Mesenchymal stem cell (in vitro differentiated cells and primary cell): ENCODE results near the gene ATP8B3.
A peak's percentile ranks its signal among the peaks of the same experiment; 100 is the strongest.

Experiments
- DNase-seq: peaks from one replicate; pipeline ENCODE4 v3.0.0-alpha.2; 2013
- H2AFZ ChIP-seq: one replicate; pipeline ENCODE4 v1.6.1; 2013; ENCODE audit warnings: low read depth, mild to moderate bottlenecking, control low read depth, inconsistent platforms, low read length, moderate library complexity
- H2AK5ac ChIP-seq: 2 replicates; pipeline ENCODE4 v1.6.1; 2013; ENCODE audit warnings: low read length, moderate library complexity, mild to moderate bottlenecking, inconsistent platforms; ENCODE audit not compliant: severe bottlenecking
- H2BK120ac ChIP-seq: one replicate; pipeline ENCODE4 v1.6.1; 2013; ENCODE audit warnings: low read depth, mild to moderate bottlenecking, inconsistent platforms, low read length, moderate library complexity
- H2BK12ac ChIP-seq, 2 experiments: one replicate each; pipeline ENCODE4 v1.6.1; 2013; ENCODE audit warnings: inconsistent platforms in 2 of 2, low read length in 2 of 2, mild to moderate bottlenecking in 2 of 2, moderate library complexity in 2 of 2, control low read depth in 1 of 2
- H2BK15ac ChIP-seq: one replicate; pipeline ENCODE4 v1.6.1; 2013; ENCODE audit warnings: mild to moderate bottlenecking, low read depth, inconsistent platforms; ENCODE audit not compliant: poor library complexity, severe bottlenecking
- H2BK5ac ChIP-seq: 2 replicates; pipeline ENCODE4 v1.6.1; 2013; ENCODE audit warnings: low read depth, mild to moderate bottlenecking, low read length, control low read depth, inconsistent platforms; ENCODE audit not compliant: poor library complexity, severe bottlenecking
- H3K14ac ChIP-seq, 2 experiments: one replicate each; pipeline ENCODE4 v1.6.1; 2013; ENCODE audit warnings: inconsistent platforms in 2 of 2, low read length in 2 of 2, control low read depth in 1 of 2, mild to moderate bottlenecking in 1 of 2, moderate library complexity in 1 of 2
- H3K18ac ChIP-seq, 2 experiments: one replicate each; pipeline ENCODE4 v1.6.1; 2013; ENCODE audit warnings: inconsistent platforms in 2 of 2, low read length in 2 of 2, control low read depth in 1 of 2, low read depth in 1 of 2, mild to moderate bottlenecking in 1 of 2
- H3K23ac ChIP-seq, 2 experiments: one replicate each; pipeline ENCODE4 v1.6.1; 2013; ENCODE audit warnings: inconsistent platforms in 2 of 2, low read length in 2 of 2, mild to moderate bottlenecking in 2 of 2, moderate library complexity in 2 of 2, control low read depth in 1 of 2
- H3K27ac ChIP-seq: 2 replicates; pipeline ENCODE4 v1.5.1; 2013; ENCODE audit warnings: mild to moderate bottlenecking, moderate library complexity, low read length, control low read depth, inconsistent platforms; ENCODE audit not compliant: poor library complexity, severe bottlenecking
- H3K27me3 ChIP-seq, 2 experiments: 2 replicates each; pipeline versions ENCODE4 v1.6.1 to v1.7.0; 2013; ENCODE audit warnings: low read length in 2 of 2, mild to moderate bottlenecking in 2 of 2, moderate library complexity in 2 of 2, control low read depth in 1 of 2, inconsistent platforms in 1 of 2; ENCODE audit not compliant: control insufficient read depth in 1 of 2, insufficient read depth in 1 of 2
- H3K36me3 ChIP-seq, 2 experiments: 2 replicates each; pipeline versions ENCODE4 v1.6.1 to v1.7.0; 2013; ENCODE audit warnings: low read length in 2 of 2, control low read depth in 1 of 2, inconsistent platforms in 1 of 2, low read depth in 1 of 2, mild to moderate bottlenecking in 1 of 2; ENCODE audit not compliant: insufficient read depth in 2 of 2, control insufficient read depth in 1 of 2
- H3K4ac ChIP-seq, 2 experiments: one replicate each; pipeline ENCODE4 v1.6.1; 2013; ENCODE audit warnings: inconsistent platforms in 2 of 2, low read length in 2 of 2, mild to moderate bottlenecking in 2 of 2, moderate library complexity in 2 of 2, control low read depth in 1 of 2, low read depth in 1 of 2
- H3K4me1 ChIP-seq: 2 replicates; pipeline ENCODE4 v1.6.1; 2013; ENCODE audit warnings: low read depth, low read length, control low read depth; ENCODE audit not compliant: control insufficient read depth, insufficient read depth
- H3K4me2 ChIP-seq: 2 replicates; pipeline ENCODE4 v1.6.1; 2013; ENCODE audit warnings: low read length, mild to moderate bottlenecking, inconsistent platforms; ENCODE audit not compliant: poor library complexity, severe bottlenecking
- H3K4me3 ChIP-seq, 2 experiments: 2 replicates each; pipeline versions ENCODE4 v1.5.1 to v1.7.0; 2013; ENCODE audit warnings: low read length in 2 of 2, mild to moderate bottlenecking in 2 of 2, control low read depth in 1 of 2, low read depth in 1 of 2; ENCODE audit not compliant: insufficient read depth in 1 of 2
- H3K79me1 ChIP-seq: replicated peaks from 2 replicates; pipeline ENCODE4 v1.6.1; 2013; ENCODE audit warnings: mild to moderate bottlenecking, control low read depth, low read length, inconsistent platforms; ENCODE audit not compliant: poor library complexity, severe bottlenecking
- H3K9ac ChIP-seq: 2 replicates; pipeline ENCODE4 v1.7.0; 2013; ENCODE audit warnings: mild to moderate bottlenecking, low read length, moderate library complexity
- H3K9me3 ChIP-seq: 2 replicates; pipeline ENCODE4 v1.7.0; 2013; ENCODE audit warnings: mild to moderate bottlenecking, low read length; ENCODE audit not compliant: control insufficient read depth
- H4K8ac ChIP-seq: one replicate; pipeline ENCODE4 v1.6.1; 2013; ENCODE audit warnings: inconsistent platforms, mild to moderate bottlenecking, low read length, moderate library complexity
- H4K91ac ChIP-seq: one replicate; pipeline ENCODE4 v1.6.1; 2013; ENCODE audit warnings: mild to moderate bottlenecking, low read length, inconsistent platforms
- WGBS: methylation state at CpG from one replicate; pipeline ENCODE4 v1.1.7; 2013; ENCODE audit warnings: mixed read lengths; 5-methylcytosine and 5-hydroxymethylcytosine counted together

ATP8B3 gene

DNA sequence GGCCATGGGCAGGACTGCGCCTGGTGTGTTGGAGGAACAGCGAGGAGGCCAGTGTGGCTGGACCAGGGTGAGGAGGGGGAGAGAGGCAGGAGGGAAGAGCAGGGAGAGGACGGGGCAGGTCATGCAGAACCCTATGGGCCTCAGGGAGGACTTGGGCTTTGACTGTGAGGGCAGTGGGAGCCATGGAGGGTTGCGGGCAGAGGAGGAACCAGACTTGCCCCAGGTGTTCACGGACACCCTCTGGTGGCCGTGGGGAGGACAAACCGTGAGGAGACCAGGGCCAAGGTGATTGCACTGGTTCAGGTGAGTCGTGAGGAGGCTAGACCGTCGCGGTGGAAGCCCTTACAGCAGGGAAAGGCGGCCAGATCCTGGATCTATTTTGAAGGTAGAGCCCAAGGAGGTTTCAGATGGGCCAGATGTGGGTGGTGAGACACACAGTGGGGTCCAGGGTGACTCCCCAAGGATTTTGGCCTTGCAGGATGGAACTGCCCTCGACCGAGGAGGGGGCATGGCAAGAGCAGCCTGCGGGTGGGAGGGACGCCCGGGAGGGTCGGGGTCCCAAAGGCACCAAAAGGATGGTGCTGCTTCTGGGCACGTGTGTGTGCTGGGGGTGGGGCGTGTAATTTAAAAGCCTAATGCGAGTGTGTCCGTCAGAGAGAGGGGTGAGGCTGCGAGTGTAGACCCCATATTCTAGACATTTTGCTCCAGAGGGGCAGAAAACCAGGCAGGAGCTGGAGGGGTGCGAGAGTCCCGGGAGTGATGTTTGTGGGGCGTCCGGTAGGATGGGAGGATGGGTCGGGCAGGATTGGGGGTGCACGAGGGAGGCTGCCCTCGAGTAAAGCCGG lies 39.0 kb upstream of the ATP8B3 start:
- Histone ChIP-seq H3K9ac (no peak overlapping the region), H4K91ac (no peak overlapping the region), H4K8ac (no peak overlapping the region), H3K27me3 (no peaks in the 10 kb centered on the region), H3K4me3 (no peak overlapping the region), H3K4me2 (no peak overlapping the region), H2BK120ac (no peak overlapping the region), H3K36me3 (peaks cover 4 to 36% of the 10 kb centered on the region in 2 experiments), H2AFZ (no peak overlapping the region), H3K18ac (no peak overlapping the region), H3K9me3 (no peaks in the 10 kb centered on the region), H2BK15ac (no peak overlapping the region), H2BK12ac (no peak overlapping the region), H3K4ac (no peak overlapping the region), H2BK5ac (no peak overlapping the region), H3K27ac (no peak overlapping the region), H3K79me1 (peaks cover 25% of the 10 kb centered on the region), H3K14ac (no peak overlapping the region), H2AK5ac (no peak overlapping the region), H3K23ac (no peak overlapping the region), H3K4me1 (peaks cover 41% of the 10 kb centered on the region)
- DNase-seq, result no peak
- 94% methylated on average over 31 of the region's 31 CpGs for WGBS

DNA sequence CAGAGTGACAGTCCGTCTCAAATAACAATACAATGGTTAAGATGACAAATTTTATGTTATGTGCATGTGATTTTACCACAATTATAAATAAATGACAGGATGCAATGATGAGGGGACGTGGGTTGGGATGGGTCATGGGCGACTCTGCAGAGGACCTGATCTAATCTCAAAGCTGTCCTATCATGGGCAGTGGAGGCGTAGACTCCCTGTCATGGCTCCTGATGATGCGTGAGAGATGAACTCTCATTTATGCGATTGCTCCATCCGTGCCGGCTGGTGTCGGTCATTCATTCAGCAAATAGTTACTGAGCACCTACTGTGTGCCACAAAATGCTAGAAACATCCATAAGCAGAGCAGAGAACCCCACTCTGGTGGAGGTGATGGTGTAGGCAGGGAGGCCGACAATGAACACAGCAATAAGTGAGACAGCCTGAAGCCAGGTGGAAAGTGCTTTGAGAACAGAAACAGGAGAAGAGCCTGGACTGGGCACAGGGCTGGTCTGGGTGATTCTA lies 37.9 kb upstream of the ATP8B3 start:
- H4K91ac ChIP-seq, result no peak overlapping the region
- WGBS, result 87% methylated on average over 9 of the region's 10 CpGs
- no peaks in the 10 kb centered on the region for H3K27me3 ChIP-seq
- H3K9ac ChIP-seq, result no peak overlapping the region
- H3K23ac ChIP-seq, result no peak overlapping the region
- H2BK120ac ChIP-seq, result no peak overlapping the region
- no peak overlapping the region for H4K8ac ChIP-seq
- no peak overlapping the region for H2BK12ac ChIP-seq
- H2AFZ ChIP-seq, result no peak overlapping the region
- H2BK15ac ChIP-seq, result no peak overlapping the region
- H3K36me3 ChIP-seq, result peaks cover 4 to 46% of the 10 kb centered on the region in 2 experiments
- H3K9me3 ChIP-seq, result no peaks in the 10 kb centered on the region
- H2AK5ac ChIP-seq, result no peak overlapping the region
- H3K4me3 ChIP-seq, result no peak overlapping the region
- peaks cover 41% of the 10 kb centered on the region for H3K4me1 ChIP-seq
- H3K18ac ChIP-seq, result no peak overlapping the region
- H3K4ac ChIP-seq, result no peak overlapping the region
- H3K14ac ChIP-seq, result no peak overlapping the region
- no peak overlapping the region for H3K27ac ChIP-seq
- H2BK5ac ChIP-seq, result no peak overlapping the region
- DNase-seq, result no peak
- H3K79me1 ChIP-seq, result peaks cover 25% of the 10 kb centered on the region
- H3K4me2 ChIP-seq, result no peak overlapping the region

GRCh38 chr19:1849132-1849474 lies 37.0 kb upstream of the ATP8B3 start:
- H3K4me3 ChIP-seq, result no peak overlapping the region
- H2BK5ac ChIP-seq, result no peak overlapping the region
- no peak for DNase-seq
- no peaks in the 10 kb centered on the region for H3K27me3 ChIP-seq
- WGBS, result 70% methylated on average over 5 of the region's 5 CpGs
- no peak overlapping the region for H3K18ac ChIP-seq
- H2BK12ac ChIP-seq, result no peak overlapping the region
- H4K8ac ChIP-seq, result no peak overlapping the region
- no peak overlapping the region for H3K4ac ChIP-seq
- H2BK15ac ChIP-seq, result no peak overlapping the region
- peaks cover 4 to 48% of the 10 kb centered on the region in 2 experiments for H3K36me3 ChIP-seq
- no peak overlapping the region for H3K9ac ChIP-seq
- H4K91ac ChIP-seq, result no peak overlapping the region
- H3K23ac ChIP-seq, result no peak overlapping the region
- H3K9me3 ChIP-seq, result no peaks in the 10 kb centered on the region
- H3K27ac ChIP-seq, result no peak overlapping the region
- H2AK5ac ChIP-seq, result peak overlapping the region; percentile 49
- H2AFZ ChIP-seq, result no peak overlapping the region
- H3K4me1 ChIP-seq, result peaks cover 36% of the 10 kb centered on the region
- H3K4me2 ChIP-seq, result no peak overlapping the region
- no peak overlapping the region for H3K14ac ChIP-seq
- H3K79me1 ChIP-seq, result peaks cover 24% of the 10 kb centered on the region
- no peak overlapping the region for H2BK120ac ChIP-seq

- Histone ChIP-seq H3K27ac (peak within 1 kb of the TSS; percentile 78), H2BK12ac (no peak within 1 kb of the TSS), H3K9me3 (no peaks in the 10 kb centered on the region), H4K91ac (peak within 1 kb of the TSS; percentile 98), H4K8ac (peak within 1 kb of the TSS; percentile 99), H3K18ac (peak within 1 kb of the TSS; percentile 92 to 100), H3K27me3 (no peaks in the 10 kb centered on the region), H3K23ac (peak within 1 kb of the TSS in 1 of 2 experiments; percentile 20), H3K79me1 (peaks cover 24% of the 10 kb centered on the region), H3K4ac (peak within 1 kb of the TSS; percentile 88 to 98), H3K4me3 (peak within 1 kb of the TSS; percentile 77 to 89), H3K4me1 (peaks cover 33% of the 10 kb centered on the region), H2BK120ac (peak within 1 kb of the TSS; percentile 97), H3K36me3 (peaks cover 4 to 48% of the 10 kb centered on the region in 2 experiments), H2BK5ac (peak within 1 kb of the TSS; percentile 99), H3K4me2 (peak within 1 kb of the TSS; percentile 82), H2AFZ (no peak within 1 kb of the TSS), H2BK15ac (peak within 1 kb of the TSS; percentile 81), H3K9ac (peak within 1 kb of the TSS; percentile 99), H3K14ac (peak within 1 kb of the TSS in 1 of 2 experiments; percentile 89), H2AK5ac (peak within 1 kb of the TSS; percentile 49)
- WGBS, result 4% methylated on average over 40 of the region's 60 CpGs
- peak; percentile 94 for DNase-seq
Observed at GRCh38 chr19:1848399-1849131, 36.5 kb upstream of the ATP8B3 start, which contains the start of gene REXO1. REXO1 (minus strand) TSS chr19:1848483; CDS start chr19:1848358, 125 bp downstream.
